GM12878 (cell line): ENCODE data around the gene KLHL3. TPM values are rescaled to one million over a fixed set of nuclear protein-coding genes. Genes with fewer than 3 reads are reported as not detected.

ENCODE experiments used
- ASH2L ChIP-seq: fragments of 300-600, 200-600 bp; sonication (generic); IDR thresholded peaks from 2 replicates; pipeline ENCODE4 v1.6.1; 2017; ENCODE audit warnings: low read depth, mild to moderate bottlenecking, borderline replicate concordance
- GATAD2B ChIP-seq: fragments of 450-650 bp; conservative IDR thresholded peaks from 2 replicates; pipeline ENCODE4 v1.6.1; 2017; ENCODE audit warnings: low read depth, mild to moderate bottlenecking, moderate library complexity
- HDAC2 ChIP-seq: fragments of 200-600 bp; sonication (generic); IDR thresholded peaks from 2 replicates; pipeline ENCODE4 v1.6.1; 2017
- LARP7 ChIP-seq: fragments of 450-650 bp; IDR thresholded peaks from 2 replicates; pipeline ENCODE4 v1.6.1; 2017; ENCODE audit warnings: mild to moderate bottlenecking
- MTA2 ChIP-seq: fragments of 450-650 bp; IDR thresholded peaks from 2 replicates; pipeline ENCODE4 v1.6.1; 2016; ENCODE audit warnings: low read depth, mild to moderate bottlenecking, moderate library complexity
- MYB ChIP-seq: fragments of 150-350 bp; IDR thresholded peaks from 2 replicates; pipeline ENCODE4 v1.6.1; 2014; ENCODE audit warnings: mild to moderate bottlenecking, low read depth, low read length, borderline replicate concordance
- NFXL1 ChIP-seq: fragments of 450-650 bp; IDR thresholded peaks from 2 replicates; pipeline ENCODE4 v1.6.1; 2017; ENCODE audit warnings: antibody characterized with exemption, mild to moderate bottlenecking, borderline replicate concordance
- RB1 ChIP-seq: fragments of 450-650 bp; formaldehyde crosslinking; IDR thresholded peaks from 2 replicates; pipeline ENCODE4 v1.6.1; 2017; ENCODE audit warnings: mild to moderate bottlenecking, borderline replicate concordance
- SMAD5 ChIP-seq: IDR thresholded peaks from 2 replicates; pipeline ENCODE4 v1.6.1; 2016; ENCODE audit warnings: antibody characterized with exemption, low read depth
- SMARCA5 ChIP-seq: fragments of 450-650 bp; IDR thresholded peaks from 2 replicates; pipeline ENCODE4 v1.6.1; 2017; ENCODE audit warnings: mild to moderate bottlenecking
- ZNF274 ChIP-seq: IDR thresholded peaks from one replicate; pipeline ENCODE4 v1.8.0; 2011; ENCODE audit not compliant: insufficient read length, insufficient read depth
- ZZZ3 ChIP-seq: IDR thresholded peaks from 2 replicates; pipeline ENCODE4 v1.6.1; 2011; ENCODE audit warnings: low read depth; ENCODE audit not compliant: control insufficient read depth, insufficient read length
- polyA plus RNA-seq, 11 experiments: library from polyadenylated mRNA; depleted of rRNA in 4 of 11; unstranded in 6 of 11; stranded (reverse) in 5 of 11; fragments of >200 nt; fragmentation: Nextera tagmentation in 4 of 11; fragmentation: Illumina TruSeq in 1 of 11; extraction: Ambion mirVana in 4 of 11; extraction: Trizol in 1 of 11; gene quantifications; 1 replicate in 1 of 11; 2 replicates in 10 of 11; pipeline versions ENCODE4 v1.2.1 to v1.2.3, GENCODE V29; 2011 to 2016; ENCODE audit warnings: inconsistent platforms in 2 of 11, missing spikeins in 2 of 11, low read depth in 1 of 11
- total RNA-seq, 4 experiments: library from RNA; depleted of rRNA in 3 of 4; stranded (reverse); fragments of >200 nt in 3 of 4; fragmentation: Illumina TruSeq in 1 of 4; extraction: Trizol in 1 of 4; gene quantifications; 2 replicates each; pipeline versions ENCODE4 v1.2.1 to v1.2.3, GENCODE V29; 2013 to 2021
- TF ChIP-seq, protein P1 (sequence below): IDR thresholded peaks from 2 replicates; pipeline ENCODE4 v1.6.1; 2011; ENCODE audit warnings: mild to moderate bottlenecking, low read depth, low read length, moderate library complexity; ENCODE audit not compliant: insufficient replicate concordance
- TF ChIP-seq, protein P2 (sequence below), 3 experiments: IDR thresholded peaks in 2 of 3; conservative IDR thresholded peaks in 1 of 3; 2 replicates each; pipeline ENCODE4 v1.5.1; 2011; ENCODE audit warnings: low read depth in 3 of 3, low read length in 3 of 3, mild to moderate bottlenecking in 3 of 3, control low read depth in 2 of 3, moderate library complexity in 2 of 3, inconsistent platforms in 1 of 3, mixed read lengths in 1 of 3; ENCODE audit not compliant: control insufficient read depth in 2 of 3, insufficient read depth in 1 of 3; ENCODE audit errors: extremely low read depth in 1 of 3
- TF ChIP-seq, protein P3 (sequence below): fragments of 450-650 bp; IDR thresholded peaks from 2 replicates; pipeline ENCODE4 v1.6.1; 2014; ENCODE audit warnings: mild to moderate bottlenecking
- TF ChIP-seq, protein P4 (sequence below): fragments of 450-650 bp; formaldehyde crosslinking; IDR thresholded peaks from 2 replicates; pipeline ENCODE4 v1.4.0; 2020; ENCODE audit warnings: mild to moderate bottlenecking, moderate library complexity
- TF ChIP-seq, protein P5 (sequence below): fragments of 450-650 bp; IDR thresholded peaks from 2 replicates; pipeline ENCODE4 v1.6.1; 2017; ENCODE audit warnings: antibody characterized with exemption, mild to moderate bottlenecking, moderate library complexity
- TF ChIP-seq, protein P6 (sequence below): IDR thresholded peaks from 2 replicates; pipeline ENCODE4 v1.6.1; 2011; ENCODE audit warnings: low read depth, mild to moderate bottlenecking, low read length, moderate library complexity, borderline replicate concordance; ENCODE audit errors: extremely low read depth

KLHL3 gene
- total and polyA plus RNA-seq, 10 of the 15 experiments (the other 5 are each of a cell fraction or from before 2014, with no cell fraction given) = 1.7 to 11.7 (median 5.6) TPM

DNA sequence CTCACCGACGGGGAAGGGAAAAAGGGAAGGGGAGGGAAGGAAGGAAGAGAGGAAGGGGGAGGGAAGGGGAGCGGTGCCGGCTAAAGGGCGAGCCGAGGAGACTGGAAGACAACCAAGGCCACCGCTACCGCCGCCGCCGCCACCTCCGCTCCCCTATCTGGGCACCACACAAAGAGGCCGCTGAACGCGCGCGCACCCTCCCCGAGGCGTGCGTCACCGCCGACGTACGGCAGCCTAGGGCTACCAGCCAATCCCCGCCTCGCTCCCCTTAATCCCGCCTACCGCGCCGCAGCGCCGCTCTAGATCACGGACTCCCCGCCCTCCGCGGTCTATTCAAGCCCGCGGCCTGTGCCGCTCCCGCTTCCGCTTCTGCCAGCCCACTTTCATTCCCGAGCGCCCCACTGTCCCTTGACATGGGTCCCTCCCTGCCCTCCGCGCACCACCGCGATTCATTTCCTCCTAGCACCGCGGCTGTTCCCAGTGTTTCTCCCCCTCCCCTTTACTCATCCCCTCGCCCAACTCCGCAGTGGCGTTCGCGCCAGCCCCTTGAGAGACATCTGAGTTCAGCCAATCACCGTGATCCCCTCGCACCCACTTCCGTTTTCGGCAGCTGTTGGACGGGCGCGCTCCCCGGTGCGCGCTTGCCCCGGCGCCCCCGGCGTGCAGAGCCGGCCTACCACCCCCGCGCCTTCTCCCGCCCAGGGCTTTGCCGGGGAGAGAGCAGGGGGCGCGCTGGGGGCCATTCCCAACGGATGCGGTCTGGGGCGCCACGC, 18.5 kb upstream of the KLHL3 start, which contains the start of gene HNRNPA0 (continued):
- TF ChIP-seq, protein P1, sequence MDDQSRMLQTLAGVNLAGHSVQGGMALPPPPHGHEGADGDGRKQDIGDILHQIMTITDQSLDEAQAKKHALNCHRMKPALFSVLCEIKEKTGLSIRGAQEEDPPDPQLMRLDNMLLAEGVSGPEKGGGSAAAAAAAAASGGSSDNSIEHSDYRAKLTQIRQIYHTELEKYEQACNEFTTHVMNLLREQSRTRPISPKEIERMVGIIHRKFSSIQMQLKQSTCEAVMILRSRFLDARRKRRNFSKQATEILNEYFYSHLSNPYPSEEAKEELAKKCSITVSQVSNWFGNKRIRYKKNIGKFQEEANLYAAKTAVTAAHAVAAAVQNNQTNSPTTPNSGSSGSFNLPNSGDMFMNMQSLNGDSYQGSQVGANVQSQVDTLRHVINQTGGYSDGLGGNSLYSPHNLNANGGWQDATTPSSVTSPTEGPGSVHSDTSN = peak; percentile 95
- peak; percentile 45; the same call in 1 of the 2 replicates for TF ChIP-seq MTA2
- TF ChIP-seq MYB = no peak
- TF ChIP-seq ASH2L = peak; percentile 81; the same call in 1 of the 2 replicates
- peak; percentile 73; the same call in 1 of the 2 replicates for TF ChIP-seq GATAD2B
- no peak for TF ChIP-seq ZZZ3
- TF ChIP-seq ZNF274 = no peak
- TF ChIP-seq SMAD5 = peak; percentile 90
- TF ChIP-seq LARP7 = 0 out of 2 replicates have a peak, but pooled peaks have one; percentile 24
- no peak for TF ChIP-seq HDAC2
- no peak for TF ChIP-seq NFXL1
- TF ChIP-seq, protein P2, sequence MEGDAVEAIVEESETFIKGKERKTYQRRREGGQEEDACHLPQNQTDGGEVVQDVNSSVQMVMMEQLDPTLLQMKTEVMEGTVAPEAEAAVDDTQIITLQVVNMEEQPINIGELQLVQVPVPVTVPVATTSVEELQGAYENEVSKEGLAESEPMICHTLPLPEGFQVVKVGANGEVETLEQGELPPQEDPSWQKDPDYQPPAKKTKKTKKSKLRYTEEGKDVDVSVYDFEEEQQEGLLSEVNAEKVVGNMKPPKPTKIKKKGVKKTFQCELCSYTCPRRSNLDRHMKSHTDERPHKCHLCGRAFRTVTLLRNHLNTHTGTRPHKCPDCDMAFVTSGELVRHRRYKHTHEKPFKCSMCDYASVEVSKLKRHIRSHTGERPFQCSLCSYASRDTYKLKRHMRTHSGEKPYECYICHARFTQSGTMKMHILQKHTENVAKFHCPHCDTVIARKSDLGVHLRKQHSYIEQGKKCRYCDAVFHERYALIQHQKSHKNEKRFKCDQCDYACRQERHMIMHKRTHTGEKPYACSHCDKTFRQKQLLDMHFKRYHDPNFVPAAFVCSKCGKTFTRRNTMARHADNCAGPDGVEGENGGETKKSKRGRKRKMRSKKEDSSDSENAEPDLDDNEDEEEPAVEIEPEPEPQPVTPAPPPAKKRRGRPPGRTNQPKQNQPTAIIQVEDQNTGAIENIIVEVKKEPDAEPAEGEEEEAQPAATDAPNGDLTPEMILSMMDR (IDR thresholded peaks at IDR 0.05 in 2 of 3, conservative IDR thresholded peaks at IDR 0.05 in 1 of 3; ENCODE audit: control insufficient read depth in 2 of 3, extremely low read depth in 1 of 3, insufficient read depth in 1 of 3, low read depth in 3 of 3, low read length in 3 of 3) = no peak
- TF ChIP-seq SMARCA5 = no peak
- TF ChIP-seq, protein P3, sequence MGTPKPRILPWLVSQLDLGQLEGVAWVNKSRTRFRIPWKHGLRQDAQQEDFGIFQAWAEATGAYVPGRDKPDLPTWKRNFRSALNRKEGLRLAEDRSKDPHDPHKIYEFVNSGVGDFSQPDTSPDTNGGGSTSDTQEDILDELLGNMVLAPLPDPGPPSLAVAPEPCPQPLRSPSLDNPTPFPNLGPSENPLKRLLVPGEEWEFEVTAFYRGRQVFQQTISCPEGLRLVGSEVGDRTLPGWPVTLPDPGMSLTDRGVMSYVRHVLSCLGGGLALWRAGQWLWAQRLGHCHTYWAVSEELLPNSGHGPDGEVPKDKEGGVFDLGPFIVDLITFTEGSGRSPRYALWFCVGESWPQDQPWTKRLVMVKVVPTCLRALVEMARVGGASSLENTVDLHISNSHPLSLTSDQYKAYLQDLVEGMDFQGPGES = peak; percentile 36
- TF ChIP-seq, protein P4, sequence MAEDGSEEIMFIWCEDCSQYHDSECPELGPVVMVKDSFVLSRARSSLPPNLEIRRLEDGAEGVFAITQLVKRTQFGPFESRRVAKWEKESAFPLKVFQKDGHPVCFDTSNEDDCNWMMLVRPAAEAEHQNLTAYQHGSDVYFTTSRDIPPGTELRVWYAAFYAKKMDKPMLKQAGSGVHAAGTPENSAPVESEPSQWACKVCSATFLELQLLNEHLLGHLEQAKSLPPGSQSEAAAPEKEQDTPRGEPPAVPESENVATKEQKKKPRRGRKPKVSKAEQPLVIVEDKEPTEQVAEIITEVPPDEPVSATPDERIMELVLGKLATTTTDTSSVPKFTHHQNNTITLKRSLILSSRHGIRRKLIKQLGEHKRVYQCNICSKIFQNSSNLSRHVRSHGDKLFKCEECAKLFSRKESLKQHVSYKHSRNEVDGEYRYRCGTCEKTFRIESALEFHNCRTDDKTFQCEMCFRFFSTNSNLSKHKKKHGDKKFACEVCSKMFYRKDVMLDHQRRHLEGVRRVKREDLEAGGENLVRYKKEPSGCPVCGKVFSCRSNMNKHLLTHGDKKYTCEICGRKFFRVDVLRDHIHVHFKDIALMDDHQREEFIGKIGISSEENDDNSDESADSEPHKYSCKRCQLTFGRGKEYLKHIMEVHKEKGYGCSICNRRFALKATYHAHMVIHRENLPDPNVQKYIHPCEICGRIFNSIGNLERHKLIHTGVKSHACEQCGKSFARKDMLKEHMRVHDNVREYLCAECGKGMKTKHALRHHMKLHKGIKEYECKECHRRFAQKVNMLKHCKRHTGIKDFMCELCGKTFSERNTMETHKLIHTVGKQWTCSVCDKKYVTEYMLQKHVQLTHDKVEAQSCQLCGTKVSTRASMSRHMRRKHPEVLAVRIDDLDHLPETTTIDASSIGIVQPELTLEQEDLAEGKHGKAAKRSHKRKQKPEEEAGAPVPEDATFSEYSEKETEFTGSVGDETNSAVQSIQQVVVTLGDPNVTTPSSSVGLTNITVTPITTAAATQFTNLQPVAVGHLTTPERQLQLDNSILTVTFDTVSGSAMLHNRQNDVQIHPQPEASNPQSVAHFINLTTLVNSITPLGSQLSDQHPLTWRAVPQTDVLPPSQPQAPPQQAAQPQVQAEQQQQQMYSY (CRISPR knock-in tag) = no peak
- peak; percentile 97; the same call in 1 of the 2 replicates for TF ChIP-seq RB1
- TF ChIP-seq, protein P5, sequence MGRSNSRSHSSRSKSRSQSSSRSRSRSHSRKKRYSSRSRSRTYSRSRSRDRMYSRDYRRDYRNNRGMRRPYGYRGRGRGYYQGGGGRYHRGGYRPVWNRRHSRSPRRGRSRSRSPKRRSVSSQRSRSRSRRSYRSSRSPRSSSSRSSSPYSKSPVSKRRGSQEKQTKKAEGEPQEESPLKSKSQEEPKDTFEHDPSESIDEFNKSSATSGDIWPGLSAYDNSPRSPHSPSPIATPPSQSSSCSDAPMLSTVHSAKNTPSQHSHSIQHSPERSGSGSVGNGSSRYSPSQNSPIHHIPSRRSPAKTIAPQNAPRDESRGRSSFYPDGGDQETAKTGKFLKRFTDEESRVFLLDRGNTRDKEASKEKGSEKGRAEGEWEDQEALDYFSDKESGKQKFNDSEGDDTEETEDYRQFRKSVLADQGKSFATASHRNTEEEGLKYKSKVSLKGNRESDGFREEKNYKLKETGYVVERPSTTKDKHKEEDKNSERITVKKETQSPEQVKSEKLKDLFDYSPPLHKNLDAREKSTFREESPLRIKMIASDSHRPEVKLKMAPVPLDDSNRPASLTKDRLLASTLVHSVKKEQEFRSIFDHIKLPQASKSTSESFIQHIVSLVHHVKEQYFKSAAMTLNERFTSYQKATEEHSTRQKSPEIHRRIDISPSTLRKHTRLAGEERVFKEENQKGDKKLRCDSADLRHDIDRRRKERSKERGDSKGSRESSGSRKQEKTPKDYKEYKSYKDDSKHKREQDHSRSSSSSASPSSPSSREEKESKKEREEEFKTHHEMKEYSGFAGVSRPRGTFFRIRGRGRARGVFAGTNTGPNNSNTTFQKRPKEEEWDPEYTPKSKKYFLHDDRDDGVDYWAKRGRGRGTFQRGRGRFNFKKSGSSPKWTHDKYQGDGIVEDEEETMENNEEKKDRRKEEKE = no peak
- TF ChIP-seq, protein P6, sequence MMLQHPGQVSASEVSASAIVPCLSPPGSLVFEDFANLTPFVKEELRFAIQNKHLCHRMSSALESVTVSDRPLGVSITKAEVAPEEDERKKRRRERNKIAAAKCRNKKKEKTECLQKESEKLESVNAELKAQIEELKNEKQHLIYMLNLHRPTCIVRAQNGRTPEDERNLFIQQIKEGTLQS = no peak
